Glutamatergic neuron (in vitro differentiated cells): ENCODE results near the gene ALCAM. TPM values are rescaled to one million over a fixed set of nuclear protein-coding genes. Genes with fewer than 3 reads are reported as not detected.

Experiments used
- DNase-seq: peaks from one replicate; pipeline ENCODE4 v3.0.0; 2022
- H3K27ac Mint-ChIP-seq: one replicate; pipeline ENCODE4 v1.8.0; 2020; ENCODE audit warnings: mild to moderate bottlenecking, mixed read lengths, inconsistent platforms; ENCODE audit not compliant: unreplicated experiment
- H3K27me3 Mint-ChIP-seq: one replicate; pipeline ENCODE4 v1.8.0; 2020; ENCODE audit warnings: mild to moderate bottlenecking, moderate library complexity, mixed read lengths, inconsistent platforms; ENCODE audit not compliant: unreplicated experiment
- H3K36me3 Mint-ChIP-seq: one replicate; pipeline ENCODE4 v1.8.0; 2020; ENCODE audit warnings: mild to moderate bottlenecking, mixed read lengths, inconsistent platforms; ENCODE audit not compliant: unreplicated experiment
- H3K4me1 Mint-ChIP-seq: one replicate; pipeline ENCODE4 v1.8.0; 2020; ENCODE audit warnings: mild to moderate bottlenecking, low read depth, mixed read lengths, inconsistent platforms; ENCODE audit not compliant: unreplicated experiment
- H3K4me3 Mint-ChIP-seq: one replicate; pipeline ENCODE4 v1.8.0; 2020; ENCODE audit warnings: mild to moderate bottlenecking, mixed read lengths, inconsistent platforms; ENCODE audit not compliant: unreplicated experiment
- H3K9me3 Mint-ChIP-seq: one replicate; pipeline ENCODE4 v1.8.0; 2020; ENCODE audit warnings: mild to moderate bottlenecking, moderate library complexity, mixed read lengths, inconsistent platforms; ENCODE audit not compliant: unreplicated experiment
- CTCF ChIP-seq: fragments of 200-600 bp; sonication (generic); IDR thresholded peaks from one replicate; pipeline ENCODE4 v1.5.0; 2021; ENCODE audit not compliant: partially characterized antibody, unreplicated experiment
- total RNA-seq: library from RNA; stranded (reverse); fragmentation: NEBNext Ultra II Directional; extraction: Animal tissue kit (Norgen Biotek cat#: 25700); gene quantifications from one replicate; pipeline ENCODE4 v1.2.1, GENCODE V29; 2021; ENCODE audit not compliant: unreplicated experiment

The ALCAM gene
- total RNA-seq, 1 donor from 2014 or later = 115 TPM

GRCh38 chr3:105356396-105356795 is 10.3 kb upstream of the ALCAM start:
- Mint-ChIP-seq H3K36me3 (no peaks in the 10 kb centered on the region), H3K4me3 (no peak overlapping the region), H3K4me1 (peaks cover 12% of the 10 kb centered on the region), H3K27me3 (peaks cover 6% of the 10 kb centered on the region), H3K27ac (no peak overlapping the region), H3K9me3 (peaks cover 1% of the 10 kb centered on the region)
- no peak for TF ChIP-seq CTCF
- no peak for DNase-seq

GRCh38 chr3:105356988-105357387 is 9.7 kb upstream of the ALCAM start:
- H3K4me3 Mint-ChIP-seq = no peak overlapping the region
- DNase-seq = no peak
- peaks cover 6% of the 10 kb centered on the region for H3K27me3 Mint-ChIP-seq
- H3K36me3 Mint-ChIP-seq = no peaks in the 10 kb centered on the region
- no peak overlapping the region for H3K27ac Mint-ChIP-seq
- peaks cover 1% of the 10 kb centered on the region for H3K9me3 Mint-ChIP-seq
- no peak for TF ChIP-seq CTCF
- peaks cover 12% of the 10 kb centered on the region for H3K4me1 Mint-ChIP-seq

GRCh38 chr3:105359098-105359762 is 7.5 kb upstream of the ALCAM start:
- Mint-ChIP-seq H3K4me1 (peaks cover 9% of the 10 kb centered on the region), H3K27me3 (peaks cover 4% of the 10 kb centered on the region), H3K27ac (no peak overlapping the region)

GRCh38 chr3:105360003-105360402 is 6.7 kb upstream of the ALCAM start:
- peaks cover 11% of the 10 kb centered on the region for H3K4me1 Mint-ChIP-seq
- no peak overlapping the region for H3K27ac Mint-ChIP-seq
- no peak for DNase-seq
- no peaks in the 10 kb centered on the region for H3K9me3 Mint-ChIP-seq
- no peak for TF ChIP-seq CTCF
- H3K36me3 Mint-ChIP-seq = no peaks in the 10 kb centered on the region
- H3K4me3 Mint-ChIP-seq = no peak overlapping the region
- peaks cover 2% of the 10 kb centered on the region for H3K27me3 Mint-ChIP-seq

More at GRCh38 chr3:105359098-105359762, 7.5 kb upstream of the ALCAM start:
- Mint-ChIP-seq H3K36me3 (no peaks in the 10 kb centered on the region), H3K9me3 (no peaks in the 10 kb centered on the region), H3K4me3 (no peak overlapping the region)
- no peak for TF ChIP-seq CTCF
- DNase-seq = no peak

GRCh38 chr3:105362021-105362665 is 4.6 kb upstream of the ALCAM start:
- no peak overlapping the region for H3K27ac Mint-ChIP-seq
- H3K4me1 Mint-ChIP-seq = peaks cover 6% of the 10 kb centered on the region
- no peaks in the 10 kb centered on the region for H3K36me3 Mint-ChIP-seq
- no peak for DNase-seq
- peaks cover 2% of the 10 kb centered on the region for H3K27me3 Mint-ChIP-seq
- TF ChIP-seq CTCF = no peak
- peaks cover 13% of the 10 kb centered on the region for H3K9me3 Mint-ChIP-seq
- H3K4me3 Mint-ChIP-seq = no peak overlapping the region
